PC-9 (cell line): ENCODE results near the gene DCLK2. TPM values are rescaled to one million over a fixed set of nuclear protein-coding genes. Genes with fewer than 3 reads are reported as not detected.

Experiments used
- BruUV-seq: library from RNA; stranded (reverse); fragments of 400-500 nt; replicated peaks from 2 replicates; lab custom pipeline; 2021; lab: Mats Ljungman, UMichigan
- CTCF ChIA-PET: fragments of 300-600 bp; sonication (Branson Sonifier 250); formaldehyde crosslinking; loops from one replicate; lab custom pipeline; 2022; ENCODE audit warnings: antibody characterized with exemption; lab: Charles Lee
- POLR2A ChIA-PET: fragments of 300-600 bp; sonication (Branson Sonifier 250); formaldehyde crosslinking; loops from one replicate; lab custom pipeline; 2022; ENCODE audit warnings: antibody characterized with exemption; ENCODE audit not compliant: unreplicated experiment; lab: Charles Lee
- DNase-seq, 2 experiments: peaks; one replicate each; pipeline versions ENCODE4 v3.0.0 to v3.0.0-alpha.2; 2015 to 2022; ENCODE audit warnings: mixed read lengths in 1 of 2
- H2AFZ ChIP-seq: fragments of 200-600 bp; sonication (generic); 2 replicates; pipeline ENCODE4 v1.8.1; 2017; ENCODE audit warnings: antibody characterized with exemption
- H3F3A ChIP-seq: fragments of 200-600 bp; sonication (generic); 2 replicates; pipeline ENCODE4 v1.8.1; 2017; ENCODE audit warnings: antibody characterized with exemption, mild to moderate bottlenecking, low read depth; ENCODE audit not compliant: insufficient read depth
- H3K27ac ChIP-seq: fragments of 200-600 bp; sonication (generic); 2 replicates; pipeline ENCODE4 v1.6.1; 2016; ENCODE audit warnings: mixed run types
- H3K27me3 ChIP-seq: fragments of 200-600 bp; sonication (generic); 2 replicates; pipeline ENCODE4 v1.6.1; 2016; ENCODE audit warnings: low read depth, mixed run types; ENCODE audit not compliant: insufficient read depth
- H3K36me3 ChIP-seq: fragments of 200-600 bp; sonication (generic); 2 replicates; pipeline ENCODE4 v1.6.1; 2016; ENCODE audit warnings: low read depth, mixed run types
- H3K4me1 ChIP-seq: fragments of 200-600 bp; sonication (generic); replicated peaks from 2 replicates; pipeline ENCODE4 v1.6.1; 2016; ENCODE audit warnings: mixed run types; ENCODE audit not compliant: insufficient read depth
- H3K4me2 ChIP-seq: fragments of 200-600 bp; sonication (generic); 2 replicates; pipeline ENCODE4 v1.6.1; 2017; ENCODE audit warnings: mixed run types
- H3K4me3 ChIP-seq: fragments of 200-600 bp; sonication (generic); 2 replicates; pipeline ENCODE4 v1.6.1; 2016; ENCODE audit warnings: mixed run types
- H3K79me2 ChIP-seq: fragments of 200-600 bp; sonication (generic); 2 replicates; pipeline ENCODE4 v1.6.1; 2017; ENCODE audit warnings: low read depth, mixed run types
- H3K9me2 ChIP-seq: fragments of 200-600 bp; sonication (generic); 2 replicates; pipeline ENCODE4 v1.8.1; 2017; ENCODE audit warnings: mild to moderate bottlenecking; ENCODE audit not compliant: insufficient read depth
- H3K9me3 ChIP-seq: fragments of 200-600 bp; sonication (generic); 2 replicates; pipeline ENCODE4 v1.8.1; 2016; ENCODE audit warnings: low read depth; ENCODE audit not compliant: insufficient read depth
- H4K20me1 ChIP-seq: fragments of 200-600 bp; sonication (generic); 2 replicates; pipeline ENCODE4 v1.8.1; 2017; ENCODE audit not compliant: insufficient read depth
- CTCF ChIP-seq: fragments of 200-600 bp; sonication (generic); conservative IDR thresholded peaks from 2 replicates; pipeline ENCODE4 v1.6.1; 2017; ENCODE audit warnings: mixed run types, antibody characterized with exemption, mild to moderate bottlenecking, moderate library complexity
- EZH2 ChIP-seq: fragments of 200-600 bp; sonication (generic); IDR thresholded peaks from 2 replicates; pipeline ENCODE4 v1.8.0; 2017; ENCODE audit warnings: antibody characterized with exemption, low read depth
- intact Hi-C: fragments of 100-400 bp; cut with micrococcal nuclease; formaldehyde crosslinking; loops from one replicate; pipeline ENCODE4 v1.10.0; 2022; ENCODE audit not compliant: unreplicated experiment
- total RNA-seq: library from RNA; stranded (reverse); gene quantifications from 2 replicates; pipeline ENCODE4 v1.2.3, GENCODE V29; 2021

Gene DCLK2
- total RNA-seq, 1 experiment from 2014 or later = 0.41 TPM

- H3K27me3 ChIP-seq = no peaks in the 10 kb centered on the region
- peaks cover 8% of the 10 kb centered on the region; the same call in 1 of the 2 replicates for H3K4me1 ChIP-seq
- no peak overlapping the region for H3K4me2 ChIP-seq
- ChIA-PET CTCF (no interaction called here), POLR2A (no interaction called here)
- no peak overlapping the region for H2AFZ ChIP-seq
- H4K20me1 ChIP-seq = no peaks in the 10 kb centered on the region
- H3K9me2 ChIP-seq = no peaks in the 10 kb centered on the region
- no peaks in the 10 kb centered on the region for H3F3A ChIP-seq
- no peak overlapping the region for H3K4me3 ChIP-seq
- no peak overlapping the region for H3K27ac ChIP-seq
- BruUV-seq = no TSS peak
- TF ChIP-seq EZH2 = no peak
- TF ChIP-seq CTCF = no peak
- no peaks in the 10 kb centered on the region for H3K36me3 ChIP-seq
- no peaks in the 10 kb centered on the region for H3K79me2 ChIP-seq
- intact Hi-C loops = no loop called here
- H3K9me3 ChIP-seq = no peaks in the 10 kb centered on the region
- DNase-seq = no peak
Measured at GRCh38 chr4:150069353-150069752, 8.9 kb upstream of the DCLK2 start.

DNA sequence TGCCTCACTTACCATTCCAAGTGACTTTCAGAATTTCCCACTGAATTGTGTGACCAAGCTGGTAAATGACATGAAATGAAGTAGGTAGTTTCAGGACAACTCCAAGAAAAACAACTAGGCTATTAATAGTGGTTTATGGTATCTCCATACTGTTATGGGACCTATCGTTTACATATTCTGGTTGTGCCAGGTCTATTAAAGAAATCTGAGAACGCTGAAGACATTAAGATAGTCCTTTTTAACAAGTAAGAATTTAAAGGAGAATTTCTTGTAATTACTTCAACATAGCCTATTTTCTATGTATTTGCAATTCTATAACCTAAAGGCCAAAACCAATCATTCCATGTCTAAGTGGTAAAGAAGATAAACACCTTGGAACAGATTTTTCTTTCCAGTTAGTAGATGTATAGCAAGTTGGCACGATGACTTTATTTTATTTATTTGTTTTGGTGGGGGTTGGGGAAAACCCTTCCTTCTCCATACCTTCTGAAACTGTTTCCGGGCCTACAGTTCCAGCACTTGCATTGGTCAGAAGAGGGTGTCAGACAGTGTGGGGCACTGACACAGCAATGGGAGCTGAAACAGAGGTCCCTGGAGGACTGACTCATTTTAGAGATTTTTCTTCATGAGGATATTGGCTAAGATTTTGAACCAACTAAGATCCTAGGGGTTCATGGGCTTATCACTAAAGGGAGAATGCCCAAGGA, 7.6 kb upstream of the DCLK2 start:
- no peaks in the 10 kb centered on the region for H3K9me3 ChIP-seq
- no TSS peak for BruUV-seq
- CTCF ChIA-PET = no interaction called here

GRCh38 chr4:150072471-150072870, 5.8 kb upstream of the DCLK2 start:
- intact Hi-C loops = loop anchor here (10.0 kb wide), 1 partner anchor 172 kb away; no protein-coding TSS in a partner anchor
- POLR2A ChIA-PET = no interaction called here
- no peak overlapping the region for H2AFZ ChIP-seq
- H3K4me1 ChIP-seq = peaks cover 8% of the 10 kb centered on the region; the same call in 1 of the 2 replicates
- no peaks in the 10 kb centered on the region for H3K36me3 ChIP-seq
- no peaks in the 10 kb centered on the region for H3K9me3 ChIP-seq
- no peak overlapping the region; the same call in 1 of the 2 replicates for H3K4me2 ChIP-seq
- no peak for DNase-seq
- H3K9me2 ChIP-seq = no peaks in the 10 kb centered on the region
- TF ChIP-seq EZH2 = no peak
- TF ChIP-seq CTCF = no peak
- CTCF ChIA-PET = no interaction called here
- no peak overlapping the region for H3K4me3 ChIP-seq
- no peaks in the 10 kb centered on the region for H3K79me2 ChIP-seq
- H3K27ac ChIP-seq = peak overlapping the region; percentile 63
- no peaks in the 10 kb centered on the region for H3K27me3 ChIP-seq
- no TSS peak for BruUV-seq
- no peaks in the 10 kb centered on the region for H3F3A ChIP-seq
- no peaks in the 10 kb centered on the region for H4K20me1 ChIP-seq

More for the DNA sequence above, 7.6 kb upstream of the DCLK2 start:
- Histone ChIP-seq H3K4me1 (peaks cover 8% of the 10 kb centered on the region; the same call in 1 of the 2 replicates), H3F3A (no peaks in the 10 kb centered on the region), H4K20me1 (no peaks in the 10 kb centered on the region), H3K27me3 (no peaks in the 10 kb centered on the region), H2AFZ (no peak overlapping the region), H3K27ac (no peak overlapping the region), H3K4me3 (no peak overlapping the region), H3K79me2 (no peaks in the 10 kb centered on the region), H3K4me2 (no peak overlapping the region), H3K9me2 (no peaks in the 10 kb centered on the region), H3K36me3 (no peaks in the 10 kb centered on the region)
- TF ChIP-seq EZH2 (no peak), CTCF (no peak)
- intact Hi-C loops = loop anchor here (10.0 kb wide), 1 partner anchor 174 kb away; no protein-coding TSS in a partner anchor
- POLR2A ChIA-PET = no interaction called here
- DNase-seq = no peak
